Fibroblast of skin of right quadriceps (primary cell): ENCODE measurements around the gene ALAS1.

Experiments used
- DNase-seq: peaks from one replicate; pipeline ENCODE4 v3.0.0-alpha.2; 2013

ALAS1 gene

DNA sequence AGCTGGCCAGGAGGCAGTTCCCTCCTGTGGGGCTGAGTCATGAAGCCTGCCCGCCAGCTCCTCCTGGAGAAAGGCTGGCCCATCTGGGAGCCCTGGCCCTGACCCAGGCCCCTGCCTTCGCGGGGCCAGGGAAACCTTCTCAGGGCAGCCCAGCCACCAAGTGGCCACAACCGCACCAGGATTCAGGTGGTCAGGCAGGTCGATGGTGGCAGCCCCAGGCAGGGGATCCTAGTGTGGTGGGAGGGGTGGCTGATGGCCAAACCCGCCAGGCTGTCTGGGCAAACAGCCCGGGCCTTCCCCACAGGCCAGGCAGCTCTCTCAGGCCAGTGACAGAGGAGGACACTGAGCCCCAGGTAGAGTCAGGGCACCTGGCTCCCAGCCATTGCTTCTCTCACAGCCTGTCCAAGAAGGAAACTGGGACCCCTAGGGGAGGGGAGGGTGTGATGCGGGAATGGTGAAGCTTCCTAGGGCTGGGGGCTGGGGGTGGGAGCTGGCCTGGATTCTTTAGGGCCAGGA lies 39.8 kb downstream of the ALAS1 start:
- peak; percentile 81 for DNase-seq

DNA sequence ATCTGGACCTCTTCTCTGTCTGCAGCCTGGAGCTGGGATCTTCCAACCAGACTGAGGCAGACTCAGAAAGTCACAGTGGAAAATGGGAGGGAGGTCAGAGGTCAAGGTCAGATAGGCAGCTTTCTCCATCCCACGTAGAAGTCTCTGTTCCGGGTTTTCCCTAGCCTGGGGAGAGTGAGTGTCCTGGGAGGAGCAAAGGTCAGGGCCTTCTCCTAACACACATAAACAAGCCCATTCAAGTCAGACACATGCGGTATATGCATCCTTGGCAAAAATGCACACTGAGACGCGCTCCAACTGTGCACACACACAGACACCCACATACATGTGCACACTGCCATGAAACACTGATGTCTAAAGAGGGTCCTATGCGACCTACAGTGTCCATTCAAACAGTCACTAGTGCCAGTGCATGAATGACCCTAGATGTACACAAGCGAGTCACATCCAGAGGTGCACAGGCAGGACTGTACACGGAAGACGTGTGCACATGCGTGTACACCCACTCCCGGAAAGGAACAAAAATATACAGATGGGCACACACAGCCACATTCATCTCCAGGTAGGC lies 40.3 kb downstream of the ALAS1 start:
- no peak for DNase-seq

- peak; percentile 81 for DNase-seq
These were observed 41.1 kb downstream of the ALAS1 start, which contains the start of gene TWF2 for GRCh38 chr3:52238761-52239701. TWF2 (minus strand) TSS chr3:52239158; CDS start chr3:52239016, 142 bp downstream.

- DNase-seq, result peak; percentile 86
These were observed 42.3 kb downstream of the ALAS1 start for GRCh38 chr3:52240059-52240885.

- DNase-seq, result no peak
These were observed 43.0 kb downstream of the ALAS1 start for GRCh38 chr3:52240886-52241370.

DNA sequence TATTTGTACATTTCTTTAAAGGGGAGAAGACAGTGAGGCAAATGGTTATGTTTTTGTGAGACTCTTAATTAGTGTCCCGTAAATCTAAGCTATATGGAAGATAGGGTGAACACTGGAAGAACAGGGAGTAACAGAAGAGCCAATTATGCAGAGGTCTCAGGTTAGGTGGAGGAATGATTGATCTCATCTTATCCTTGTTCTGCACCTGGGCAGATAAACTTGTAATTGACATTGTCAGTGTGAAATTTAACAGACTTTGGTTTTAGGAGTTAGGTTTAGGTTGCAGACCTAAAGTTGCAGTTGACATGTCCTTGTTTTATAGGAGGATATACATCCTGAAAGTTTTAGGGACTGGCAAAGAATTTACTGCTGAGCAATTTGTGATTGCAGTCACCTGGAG lies 44.1 kb downstream of the ALAS1 start:
- DNase-seq, result no peak

GRCh38 chr3:52243791-52244628 lies 46.0 kb downstream of the ALAS1 start:
- peak; percentile 23 for DNase-seq

DNA sequence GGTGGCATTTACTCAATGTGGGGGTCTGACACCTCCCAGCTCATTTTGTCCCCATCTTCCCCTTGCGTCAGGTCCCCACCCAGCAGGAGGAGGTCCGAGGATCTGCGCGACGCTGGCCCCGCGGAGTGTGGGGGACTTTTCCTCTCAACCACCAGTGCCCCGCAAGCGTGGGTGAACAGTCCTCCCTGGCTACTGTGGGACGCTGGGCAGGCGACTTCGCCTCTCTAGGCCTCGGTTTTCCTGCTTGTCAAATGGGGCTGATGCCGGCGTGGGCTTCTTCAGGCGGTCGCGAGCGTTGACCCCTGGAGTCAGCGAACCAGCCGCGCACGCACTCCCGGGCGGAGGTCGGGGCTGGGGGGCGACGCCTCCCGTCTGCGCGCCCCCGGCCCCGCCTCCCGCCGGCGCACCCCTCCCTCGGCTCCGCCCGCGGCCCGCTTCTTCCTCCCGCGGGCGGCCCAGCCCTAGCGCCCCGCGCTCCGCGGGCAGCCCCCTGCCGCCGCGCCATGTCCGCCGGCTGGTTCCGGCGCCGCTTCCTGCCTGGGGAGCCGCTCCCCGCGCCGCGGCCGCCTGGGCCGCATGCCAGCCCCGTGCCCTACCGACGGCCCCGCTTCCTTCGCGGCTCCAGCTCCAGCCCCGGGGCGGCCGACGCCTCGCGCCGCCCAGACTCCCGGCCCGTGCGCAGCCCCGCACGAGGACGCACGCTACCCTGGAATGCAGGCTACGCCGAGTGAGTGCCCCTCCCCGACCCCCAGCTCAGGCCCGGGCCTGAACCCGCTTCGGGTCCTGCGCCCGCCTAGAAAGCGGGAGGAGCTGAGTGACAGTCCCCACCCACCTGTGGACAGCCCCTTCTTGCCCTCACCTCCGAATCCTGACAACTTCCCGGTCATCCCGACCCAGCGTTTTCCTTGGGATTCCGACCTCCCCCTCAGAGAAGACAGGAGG lies 47.6 kb downstream of the ALAS1 start, which contains the start of gene PPM1M:
PPM1M (plus strand) TSS at position 438 of the 942 bp plus-strand sequence; CDS start at position 504, 66 bp downstream.
- DNase-seq, result peak; percentile 58

DNA sequence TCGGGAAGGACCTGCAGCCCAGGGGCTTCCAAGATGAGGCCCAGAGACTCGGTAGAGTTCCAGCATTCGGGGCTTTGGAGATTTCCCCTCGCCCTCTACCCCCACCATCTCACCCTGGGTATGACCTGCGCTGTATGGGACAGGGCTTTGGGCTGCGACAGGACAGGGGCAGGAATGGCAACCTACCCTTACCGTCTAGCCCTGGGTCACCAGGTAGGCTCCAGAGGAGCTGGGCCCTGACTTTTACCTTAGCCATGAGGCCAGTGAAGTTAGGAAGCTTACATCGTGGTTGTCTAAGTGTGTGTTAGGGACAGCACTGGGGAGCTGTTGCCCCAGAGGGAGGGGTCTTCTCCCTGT lies 48.3 kb downstream of the ALAS1 start:
- no peak for DNase-seq

DNA sequence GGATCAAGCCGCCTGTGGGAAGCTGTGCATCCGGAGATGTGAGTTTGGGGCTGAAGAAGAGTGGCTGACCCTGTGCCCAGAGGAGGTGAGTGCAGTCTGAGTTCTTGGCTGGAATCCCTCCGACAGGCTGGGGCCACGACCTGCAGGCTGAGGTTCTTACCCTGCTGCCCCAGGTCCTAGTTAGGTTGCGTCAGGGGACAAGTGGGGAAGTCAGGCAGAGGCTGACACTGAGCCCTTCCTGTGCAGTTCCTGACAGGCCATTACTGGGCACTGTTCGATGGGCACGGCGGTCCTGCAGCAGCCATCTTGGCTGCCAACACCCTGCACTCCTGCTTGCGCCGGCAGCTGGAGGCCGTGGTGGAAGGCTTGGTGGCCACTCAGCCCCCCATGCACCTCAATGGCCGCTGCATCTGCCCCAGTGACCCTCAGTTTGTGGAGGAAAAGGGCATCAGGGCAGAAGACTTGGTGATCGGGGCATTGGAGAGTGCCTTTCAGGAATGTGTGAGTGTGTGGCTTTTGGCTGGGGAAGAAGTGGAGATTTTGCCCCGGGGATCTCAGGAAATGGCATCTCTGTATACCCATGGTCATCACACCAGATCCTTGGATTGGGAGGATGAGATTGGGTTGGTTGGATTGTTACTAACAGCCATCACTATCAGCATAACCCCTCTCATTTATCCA lies 48.9 kb downstream of the ALAS1 start:
- no peak for DNase-seq

- DNase-seq, result no peak
These were observed 49.6 kb downstream of the ALAS1 start for GRCh38 chr3:52247409-52248164.

- no peak for DNase-seq
These were observed 50.2 kb downstream of the ALAS1 start for GRCh38 chr3:52248165-52248541.

- DNase-seq, result no peak
These were observed 51.0 kb downstream of the ALAS1 start for GRCh38 chr3:52248816-52249547.

GRCh38 chr3:52249683-52250082 lies 51.7 kb downstream of the ALAS1 start:
- no peak for DNase-seq

DNA sequence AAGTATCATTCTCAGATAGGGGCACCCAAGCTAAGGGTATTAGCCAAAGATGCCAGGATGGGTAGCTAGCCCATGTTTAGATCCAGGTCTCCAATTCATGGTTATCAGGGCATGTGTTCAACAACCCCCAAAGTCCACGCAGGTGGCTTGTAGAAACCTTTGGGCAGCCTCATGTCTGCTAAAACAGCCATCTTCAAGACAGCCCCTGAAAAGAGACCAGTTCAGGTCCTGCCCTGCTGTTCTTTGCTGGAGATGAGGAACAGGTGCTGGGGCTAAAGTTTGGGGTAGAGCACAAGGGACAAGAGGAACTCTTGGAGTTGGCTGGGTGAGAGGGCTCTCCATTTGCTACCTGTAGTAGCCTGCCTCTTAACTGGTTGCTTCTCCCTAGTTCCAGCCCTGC lies 52.2 kb downstream of the ALAS1 start:
- DNase-seq, result no peak

- DNase-seq, result no peak
These were observed 55.6 kb downstream of the ALAS1 start for GRCh38 chr3:52253314-52254304.

DNA sequence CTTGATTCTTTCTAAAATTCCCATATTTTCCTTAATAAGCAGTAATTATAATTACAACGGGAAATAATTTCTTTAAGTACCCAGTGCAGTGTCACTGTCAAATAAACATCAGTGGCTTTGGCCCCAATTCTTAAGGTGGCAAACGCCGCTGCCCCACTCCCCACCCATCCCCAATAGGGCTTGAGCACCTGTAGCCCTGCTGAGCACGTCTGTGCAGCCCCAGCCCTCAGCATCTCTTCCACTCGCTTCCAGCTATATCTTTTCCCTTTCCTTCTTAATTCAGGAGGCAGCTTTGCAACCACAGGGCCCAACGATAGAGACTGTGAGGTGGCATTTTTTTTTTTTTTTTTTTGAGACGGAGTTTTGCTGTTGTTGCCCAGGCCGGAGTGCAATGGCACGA lies 56.6 kb downstream of the ALAS1 start:
- no peak for DNase-seq
